Stimulated activated CD4-positive, alpha-beta T cell treated with anti-CD3 and anti-CD28 coated beads, TNF-alpha, amount 100 ng/mL, for 1 hour (primary cell): ENCODE measurements around the gene DUOX1.
"Not testable (repeated sequence)": the region's sequence is repeated elsewhere in the genome, so short reads cannot be mapped to it uniquely, and the experiment has no call there.

Source experiments
- DNase-seq, 3 donors: peaks; one replicate each; pipeline ENCODE4 v3.0.0-alpha.2; 2020; ENCODE audit warnings: low read depth in 3 of 3, low spot score in 1 of 3

Gene DUOX1

GRCh38 chr15:45120081-45120972 lies 9.5 kb upstream of the DUOX1 start:
- DNase-seq: no peak

GRCh38 chr15:45121020-45121419 lies 8.8 kb upstream of the DUOX1 start:
- no peak for DNase-seq

- DNase-seq: no peak
These were observed 7.9 kb upstream of the DUOX1 start for GRCh38 chr15:45121706-45122417.

- no peak for DNase-seq
These were observed 7.1 kb upstream of the DUOX1 start for GRCh38 chr15:45122719-45123118.

GRCh38 chr15:45123397-45123796 lies 6.4 kb upstream of the DUOX1 start:
- DNase-seq: no peak

- peak in 1 of 3 donors; percentile 16 for DNase-seq
These were observed 3.1 kb upstream of the DUOX1 start for GRCh38 chr15:45126535-45127158.

GRCh38 chr15:45128971-45129639 lies 689 bp upstream of the DUOX1 start:
- DNase-seq: no peak

- DNase-seq: no peak
These were observed 652 bp downstream of the DUOX1 start for GRCh38 chr15:45130291-45131000.

GRCh38 chr15:45131510-45131909 lies 1.7 kb downstream of the DUOX1 start:
- no peak for DNase-seq

GRCh38 chr15:45132844-45133560 lies 3.2 kb downstream of the DUOX1 start:
- DNase-seq: no peak

- no peak for DNase-seq
These were observed 3.7 kb downstream of the DUOX1 start for GRCh38 chr15:45133561-45133920.

- no peak for DNase-seq
These were observed 4.3 kb downstream of the DUOX1 start for GRCh38 chr15:45134046-45134445.

- no peak for DNase-seq
These were observed 5.1 kb downstream of the DUOX1 start for GRCh38 chr15:45134682-45135604.

- not testable (repeated sequence) for DNase-seq
These were observed 6.0 kb downstream of the DUOX1 start for GRCh38 chr15:45135705-45136377.

GRCh38 chr15:45136378-45136764 lies 6.6 kb downstream of the DUOX1 start:
- DNase-seq: no peak

- no peak for DNase-seq
These were observed 7.9 kb downstream of the DUOX1 start for GRCh38 chr15:45137703-45138102.

- DNase-seq: no peak
These were observed 9.3 kb downstream of the DUOX1 start for GRCh38 chr15:45138814-45139765.
